GM23338 (cell line): ENCODE results near the gene KLF1. TPM values are rescaled to one million over a fixed set of nuclear protein-coding genes. Genes with fewer than 3 reads are reported as not detected.

Experiments
- ATAC-seq: fragments of 200-7000 bp; cut with Tn5 transposase; 3 replicates; pipeline ENCODE4 v1.9.1; 2020
- DNase-seq: peaks from one replicate; pipeline ENCODE4 v3.0.0-alpha.2; 2015; ENCODE audit warnings: low spot score
- H2AFZ ChIP-seq: fragments of 200-600 bp; sonication (generic); 2 replicates; pipeline ENCODE4 v1.8.0; 2016; ENCODE audit warnings: antibody characterized with exemption, mild to moderate bottlenecking, moderate library complexity
- H3F3A ChIP-seq: fragments of 200-600 bp; sonication (generic); replicated peaks from 2 replicates; pipeline ENCODE4 v1.8.0; 2017; ENCODE audit warnings: antibody characterized with exemption, mixed run types, low read depth
- H3K27ac ChIP-seq: fragments of 200-600 bp; sonication (generic); 2 replicates; pipeline ENCODE4 v1.6.1; 2016; ENCODE audit warnings: low read depth
- H3K27me3 ChIP-seq: fragments of 200-600 bp; sonication (generic); 2 replicates; pipeline ENCODE4 v1.8.0; 2016; ENCODE audit warnings: mild to moderate bottlenecking, mixed run types, moderate library complexity; ENCODE audit not compliant: insufficient read depth
- H3K36me3 ChIP-seq: fragments of 200-600 bp; sonication (generic); 2 replicates; pipeline ENCODE4 v1.8.0; 2016; ENCODE audit warnings: mild to moderate bottlenecking; ENCODE audit not compliant: insufficient read depth
- H3K4me1 ChIP-seq: fragments of 200-600 bp; sonication (generic); 2 replicates; pipeline ENCODE4 v1.8.0; 2016; ENCODE audit warnings: mild to moderate bottlenecking, moderate library complexity; ENCODE audit not compliant: insufficient read depth
- H3K4me2 ChIP-seq: fragments of 200-600 bp; sonication (generic); 2 replicates; pipeline ENCODE4 v1.7.1; 2017; ENCODE audit warnings: mixed run types
- H3K4me3 ChIP-seq: fragments of 200-600 bp; sonication (generic); 2 replicates; pipeline ENCODE4 v1.6.1; 2016; ENCODE audit warnings: mixed run types
- H3K79me2 ChIP-seq: fragments of 200-600 bp; sonication (generic); replicated peaks from 2 replicates; pipeline ENCODE4 v1.8.0; 2017; ENCODE audit warnings: mild to moderate bottlenecking; ENCODE audit not compliant: insufficient read depth
- H3K9me2 ChIP-seq: fragments of 200-600 bp; sonication (generic); 2 replicates; pipeline ENCODE4 v1.8.0; 2017; ENCODE audit not compliant: insufficient read depth
- H4K20me1 ChIP-seq: fragments of 200-600 bp; sonication (generic); replicated peaks from 2 replicates; pipeline ENCODE4 v1.8.0; 2017; ENCODE audit warnings: mild to moderate bottlenecking; ENCODE audit not compliant: insufficient read depth
- H3K27ac Mint-ChIP-seq: 2 replicates; pipeline ENCODE4 v1.8.0; 2020; ENCODE audit warnings: inconsistent platforms, mild to moderate bottlenecking, moderate library complexity, mixed read lengths
- H3K27me3 Mint-ChIP-seq: 3 replicates; pipeline ENCODE4 v1.8.0; 2022; ENCODE audit warnings: low read depth, mild to moderate bottlenecking, moderate library complexity, mixed read lengths, inconsistent platforms; ENCODE audit not compliant: insufficient read depth, poor library complexity
- H3K36me3 Mint-ChIP-seq: 3 replicates; pipeline ENCODE4 v1.8.0; 2021; ENCODE audit warnings: low read depth, mild to moderate bottlenecking, inconsistent platforms, moderate library complexity, mixed read lengths
- H3K4me1 Mint-ChIP-seq: 3 replicates; pipeline ENCODE4 v1.8.0; 2020; ENCODE audit warnings: mild to moderate bottlenecking, inconsistent platforms, mixed read lengths
- H3K4me3 Mint-ChIP-seq: 3 replicates; pipeline ENCODE4 v1.8.0; 2021; ENCODE audit warnings: moderate library complexity, mild to moderate bottlenecking, inconsistent platforms, mixed read lengths
- H3K9me3 Mint-ChIP-seq: 3 replicates; pipeline ENCODE4 v1.8.0; 2020; ENCODE audit warnings: moderate library complexity, mild to moderate bottlenecking, inconsistent platforms, mixed read lengths
- CREB1 ChIP-seq: fragments of 250-450 bp; sonication (Bioruptor Pico); IDR thresholded peaks from 2 replicates; pipeline ENCODE4 v1.5.0; 2020; ENCODE audit warnings: low read depth, mild to moderate bottlenecking, moderate library complexity
- EZH2 ChIP-seq: fragments of 200-600 bp; sonication (generic); IDR thresholded peaks from one replicate; pipeline ENCODE4 v1.8.0; 2017; ENCODE audit warnings: antibody characterized with exemption, mild to moderate bottlenecking, low read depth; ENCODE audit not compliant: unreplicated experiment
- EZH2phosphoT487 ChIP-seq: fragments of 200-600 bp; sonication (generic); IDR thresholded peaks from one replicate; pipeline ENCODE4 v1.8.1; 2018; ENCODE audit warnings: antibody characterized with exemption; ENCODE audit not compliant: unreplicated experiment
- JUNB ChIP-seq: IDR thresholded peaks from one replicate; pipeline ENCODE4 v1.6.1; 2016; ENCODE audit warnings: antibody characterized with exemption; ENCODE audit not compliant: unreplicated experiment
- NANOG ChIP-seq: IDR thresholded peaks from 2 replicates; pipeline ENCODE4 v1.6.1; 2016; ENCODE audit warnings: antibody characterized with exemption, borderline replicate concordance
- POLR2AphosphoS5 ChIP-seq: IDR thresholded peaks from 2 replicates; pipeline ENCODE4 v1.6.1; 2016; ENCODE audit warnings: antibody characterized with exemption, low read depth
- STAT1 ChIP-seq: IDR thresholded peaks from one replicate; pipeline ENCODE4 v1.6.1; 2016; ENCODE audit warnings: antibody characterized with exemption; ENCODE audit not compliant: unreplicated experiment
- ZNF114 ChIP-seq: fragments of 250-450 bp; sonication (Bioruptor Pico); IDR thresholded peaks from 2 replicates; pipeline ENCODE4 v1.5.0; 2020; ENCODE audit warnings: mild to moderate bottlenecking, moderate library complexity
- ZNF331 ChIP-seq: fragments of 250-450 bp; sonication (Bioruptor Pico); IDR thresholded peaks from 2 replicates; pipeline ENCODE4 v1.5.0; 2020; ENCODE audit warnings: low read depth, mild to moderate bottlenecking, moderate library complexity
- polyA plus RNA-seq: library from polyadenylated mRNA; unstranded; fragments of >200 nt; fragmentation: Nextera tagmentation; extraction: Ambion mirVana; gene quantifications from 2 replicates; pipeline ENCODE4 v1.2.1, GENCODE V29; 2016
- total RNA-seq: library from RNA; depleted of rRNA; stranded (reverse); fragments of >200 nt; shearing (Covaris generic); gene quantifications from 2 replicates; pipeline ENCODE4 v1.2.3, GENCODE V29; 2014
- TF ChIP-seq, protein P1 (sequence below): IDR thresholded peaks from one replicate; pipeline ENCODE4 v1.6.1; 2018; ENCODE audit warnings: antibody characterized with exemption; ENCODE audit not compliant: unreplicated experiment
- TF ChIP-seq, protein P2 (sequence below), 2 experiments: fragments of 200-600 bp in 1 of 2; sonication (generic) in 1 of 2; conservative IDR thresholded peaks; 2 replicates each; pipeline versions ENCODE4 v1.5.1 to v1.6.1; 2016 to 2017; ENCODE audit warnings: antibody characterized with exemption in 2 of 2, low read depth in 2 of 2, mild to moderate bottlenecking in 2 of 2, moderate library complexity in 1 of 2
- TF ChIP-seq, protein P3 (sequence below): IDR thresholded peaks from 2 replicates; pipeline ENCODE4 v1.6.1; 2016; ENCODE audit warnings: antibody characterized with exemption

KLF1 gene
- total and polyA plus RNA-seq, 2 experiments from 2014 or later, result 0.74 to 1.1 TPM

- TF ChIP-seq, protein P1, sequence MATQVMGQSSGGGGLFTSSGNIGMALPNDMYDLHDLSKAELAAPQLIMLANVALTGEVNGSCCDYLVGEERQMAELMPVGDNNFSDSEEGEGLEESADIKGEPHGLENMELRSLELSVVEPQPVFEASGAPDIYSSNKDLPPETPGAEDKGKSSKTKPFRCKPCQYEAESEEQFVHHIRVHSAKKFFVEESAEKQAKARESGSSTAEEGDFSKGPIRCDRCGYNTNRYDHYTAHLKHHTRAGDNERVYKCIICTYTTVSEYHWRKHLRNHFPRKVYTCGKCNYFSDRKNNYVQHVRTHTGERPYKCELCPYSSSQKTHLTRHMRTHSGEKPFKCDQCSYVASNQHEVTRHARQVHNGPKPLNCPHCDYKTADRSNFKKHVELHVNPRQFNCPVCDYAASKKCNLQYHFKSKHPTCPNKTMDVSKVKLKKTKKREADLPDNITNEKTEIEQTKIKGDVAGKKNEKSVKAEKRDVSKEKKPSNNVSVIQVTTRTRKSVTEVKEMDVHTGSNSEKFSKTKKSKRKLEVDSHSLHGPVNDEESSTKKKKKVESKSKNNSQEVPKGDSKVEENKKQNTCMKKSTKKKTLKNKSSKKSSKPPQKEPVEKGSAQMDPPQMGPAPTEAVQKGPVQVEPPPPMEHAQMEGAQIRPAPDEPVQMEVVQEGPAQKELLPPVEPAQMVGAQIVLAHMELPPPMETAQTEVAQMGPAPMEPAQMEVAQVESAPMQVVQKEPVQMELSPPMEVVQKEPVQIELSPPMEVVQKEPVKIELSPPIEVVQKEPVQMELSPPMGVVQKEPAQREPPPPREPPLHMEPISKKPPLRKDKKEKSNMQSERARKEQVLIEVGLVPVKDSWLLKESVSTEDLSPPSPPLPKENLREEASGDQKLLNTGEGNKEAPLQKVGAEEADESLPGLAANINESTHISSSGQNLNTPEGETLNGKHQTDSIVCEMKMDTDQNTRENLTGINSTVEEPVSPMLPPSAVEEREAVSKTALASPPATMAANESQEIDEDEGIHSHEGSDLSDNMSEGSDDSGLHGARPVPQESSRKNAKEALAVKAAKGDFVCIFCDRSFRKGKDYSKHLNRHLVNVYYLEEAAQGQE, result no peak
- TF ChIP-seq, protein P2, sequence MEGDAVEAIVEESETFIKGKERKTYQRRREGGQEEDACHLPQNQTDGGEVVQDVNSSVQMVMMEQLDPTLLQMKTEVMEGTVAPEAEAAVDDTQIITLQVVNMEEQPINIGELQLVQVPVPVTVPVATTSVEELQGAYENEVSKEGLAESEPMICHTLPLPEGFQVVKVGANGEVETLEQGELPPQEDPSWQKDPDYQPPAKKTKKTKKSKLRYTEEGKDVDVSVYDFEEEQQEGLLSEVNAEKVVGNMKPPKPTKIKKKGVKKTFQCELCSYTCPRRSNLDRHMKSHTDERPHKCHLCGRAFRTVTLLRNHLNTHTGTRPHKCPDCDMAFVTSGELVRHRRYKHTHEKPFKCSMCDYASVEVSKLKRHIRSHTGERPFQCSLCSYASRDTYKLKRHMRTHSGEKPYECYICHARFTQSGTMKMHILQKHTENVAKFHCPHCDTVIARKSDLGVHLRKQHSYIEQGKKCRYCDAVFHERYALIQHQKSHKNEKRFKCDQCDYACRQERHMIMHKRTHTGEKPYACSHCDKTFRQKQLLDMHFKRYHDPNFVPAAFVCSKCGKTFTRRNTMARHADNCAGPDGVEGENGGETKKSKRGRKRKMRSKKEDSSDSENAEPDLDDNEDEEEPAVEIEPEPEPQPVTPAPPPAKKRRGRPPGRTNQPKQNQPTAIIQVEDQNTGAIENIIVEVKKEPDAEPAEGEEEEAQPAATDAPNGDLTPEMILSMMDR (conservative IDR thresholded peaks at IDR 0.05; ENCODE audit: low read depth in 2 of 2), result no peak
- no peak for TF ChIP-seq POLR2AphosphoS5
Measured at GRCh38 chr19:12886651-12886968, 391 bp downstream of the KLF1 start (continued).

DNA sequence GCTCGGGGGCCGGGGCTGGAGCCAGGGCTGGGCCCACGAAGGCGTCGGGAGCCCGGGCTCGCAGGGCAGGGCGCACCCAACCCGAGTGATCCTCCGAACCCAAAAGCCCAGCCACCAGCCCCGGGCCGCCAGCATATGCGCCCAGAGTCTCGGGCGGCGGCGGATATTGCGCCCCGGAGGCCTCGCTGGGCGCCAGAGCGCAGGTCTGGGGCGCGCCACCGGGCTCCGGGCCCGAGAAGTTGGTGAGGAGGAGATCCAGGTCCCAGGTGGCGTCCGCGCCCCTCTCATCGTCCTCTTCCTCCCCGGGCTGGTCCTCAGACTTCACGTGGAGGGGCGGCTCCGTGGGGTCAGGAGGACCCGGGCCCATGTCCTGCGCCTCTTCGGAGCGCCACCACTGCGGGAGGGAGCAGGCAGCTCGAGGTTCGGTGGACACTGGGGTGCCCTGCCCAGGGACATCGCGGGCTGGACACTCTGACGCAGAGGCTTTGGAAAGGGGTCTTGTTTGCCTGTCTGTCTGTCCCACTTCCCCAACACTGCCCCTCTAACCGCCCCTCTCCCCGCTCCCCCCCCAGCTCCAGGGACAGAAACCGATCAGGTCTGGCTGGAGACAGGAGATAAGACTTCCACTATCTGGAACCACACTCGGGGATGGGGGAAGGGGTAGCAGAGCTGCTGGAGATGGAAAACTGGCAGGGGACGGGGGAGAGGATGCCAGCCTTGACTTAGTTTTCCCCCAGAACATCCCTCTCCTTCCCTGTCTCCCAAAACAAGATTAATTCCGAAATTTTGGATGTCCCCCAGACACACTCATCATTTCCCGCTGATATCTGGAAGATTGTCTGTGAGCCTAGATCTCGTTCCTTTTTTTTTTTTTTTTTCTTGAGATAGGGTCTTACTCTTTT, 1.0 kb downstream of the KLF1 start:
- Mint-ChIP-seq H3K9me3 (peaks cover 22% of the 10 kb centered on the region), H3K36me3 (peaks cover 10% of the 10 kb centered on the region; the same call in 2 of the 3 replicates), H3K27ac (no peak overlapping the region), H3K4me1 (peaks cover 13% of the 10 kb centered on the region), H3K4me3 (peak overlapping the region; percentile 77), H3K27me3 (peaks cover 35% of the 10 kb centered on the region)
- H2AFZ ChIP-seq, result peak overlapping the region; percentile 89; the same call in 1 of the 2 replicates
- DNase-seq (peak; percentile 72), ATAC-seq (peak; percentile 8)
- H3K27me3 ChIP-seq, result peaks cover 18% of the 10 kb centered on the region
- no peaks in the 10 kb centered on the region for H3K79me2 ChIP-seq
- peak overlapping the region; percentile 91 for H3K4me2 ChIP-seq
- H3K27ac ChIP-seq, result no peak overlapping the region
- H3K36me3 ChIP-seq, result no peaks in the 10 kb centered on the region
- no peaks in the 10 kb centered on the region for H4K20me1 ChIP-seq
- no peaks in the 10 kb centered on the region; the same call in 1 of the 2 replicates for H3K9me2 ChIP-seq
- H3F3A ChIP-seq, result peaks cover 26% of the 10 kb centered on the region
- peak overlapping the region; percentile 93 for H3K4me3 ChIP-seq
- no peaks in the 10 kb centered on the region; the same call in 1 of the 2 replicates for H3K4me1 ChIP-seq
- no peak for TF ChIP-seq STAT1
- no peak for TF ChIP-seq NANOG
- TF ChIP-seq EZH2phosphoT487, result no peak
- TF ChIP-seq, protein P1, result no peak
- no peak for TF ChIP-seq POLR2AphosphoS5
- TF ChIP-seq ZNF331, result no peak
- TF ChIP-seq JUNB, result no peak
- TF ChIP-seq CREB1 (CRISPR knock-in tag), result no peak
- TF ChIP-seq, protein P2 (conservative IDR thresholded peaks at IDR 0.05; ENCODE audit: low read depth in 2 of 2), result no peak
- no peak for TF ChIP-seq EZH2
- TF ChIP-seq, protein P3, sequence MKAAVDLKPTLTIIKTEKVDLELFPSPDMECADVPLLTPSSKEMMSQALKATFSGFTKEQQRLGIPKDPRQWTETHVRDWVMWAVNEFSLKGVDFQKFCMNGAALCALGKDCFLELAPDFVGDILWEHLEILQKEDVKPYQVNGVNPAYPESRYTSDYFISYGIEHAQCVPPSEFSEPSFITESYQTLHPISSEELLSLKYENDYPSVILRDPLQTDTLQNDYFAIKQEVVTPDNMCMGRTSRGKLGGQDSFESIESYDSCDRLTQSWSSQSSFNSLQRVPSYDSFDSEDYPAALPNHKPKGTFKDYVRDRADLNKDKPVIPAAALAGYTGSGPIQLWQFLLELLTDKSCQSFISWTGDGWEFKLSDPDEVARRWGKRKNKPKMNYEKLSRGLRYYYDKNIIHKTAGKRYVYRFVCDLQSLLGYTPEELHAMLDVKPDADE, result no peak
- no peak for TF ChIP-seq ZNF114 (CRISPR knock-in tag)
